Fibroblast of upper back skin (primary cell): ENCODE results near the gene AUTS2.

Experiments used
- DNase-seq: peaks from one replicate; pipeline ENCODE4 v3.0.0-alpha.2; 2013

The AUTS2 gene

GRCh38 chr7:70455925-70456324 lies 857.6 kb downstream of the AUTS2 start:
- DNase-seq, result no peak

- no peak for DNase-seq
Observed at GRCh38 chr7:70456719-70457118, 858.4 kb downstream of the AUTS2 start.

- peak; percentile 16 for DNase-seq
Observed at GRCh38 chr7:70457482-70457881, 859.2 kb downstream of the AUTS2 start.

GRCh38 chr7:70457883-70458680 lies 859.8 kb downstream of the AUTS2 start:
- peak; percentile 21 for DNase-seq

- DNase-seq, result no peak
Observed at GRCh38 chr7:70458745-70459144, 860.5 kb downstream of the AUTS2 start.

- DNase-seq, result no peak
Observed at GRCh38 chr7:70459546-70459945, 861.3 kb downstream of the AUTS2 start.

GRCh38 chr7:70460071-70460470 lies 861.8 kb downstream of the AUTS2 start:
- no peak for DNase-seq

- no peak for DNase-seq
Observed at GRCh38 chr7:70460562-70460961, 862.3 kb downstream of the AUTS2 start.

GRCh38 chr7:70463352-70463938 lies 865.2 kb downstream of the AUTS2 start:
- no peak for DNase-seq

- DNase-seq, result no peak
Observed at GRCh38 chr7:70466725-70467364, 868.6 kb downstream of the AUTS2 start.

- DNase-seq, result no peak
Observed at GRCh38 chr7:70470746-70471145, 872.5 kb downstream of the AUTS2 start.

- peak; percentile 24 for DNase-seq
Observed at GRCh38 chr7:70472601-70473237, 874.4 kb downstream of the AUTS2 start.

- no peak for DNase-seq
Observed at GRCh38 chr7:70474639-70475234, 876.5 kb downstream of the AUTS2 start.

- DNase-seq, result peak; percentile 62
Observed at GRCh38 chr7:70477036-70478010, 879.0 kb downstream of the AUTS2 start.

- DNase-seq, result no peak
Observed at GRCh38 chr7:70479153-70480021, 881.1 kb downstream of the AUTS2 start.

- DNase-seq, result peak; percentile 36
Observed at GRCh38 chr7:70480927-70481569, 882.8 kb downstream of the AUTS2 start.

GRCh38 chr7:70481570-70482123 lies 883.4 kb downstream of the AUTS2 start:
- DNase-seq, result no peak

GRCh38 chr7:70484255-70484654 lies 886.0 kb downstream of the AUTS2 start:
- no peak for DNase-seq

- no peak for DNase-seq
Observed at GRCh38 chr7:70486977-70487376, 888.7 kb downstream of the AUTS2 start.

GRCh38 chr7:70487428-70487827 lies 889.2 kb downstream of the AUTS2 start:
- DNase-seq, result no peak
